GM13976 (cell line): Measurements from ENCODE around the gene CNIH4.

Source experiments
- DNase-seq: peaks from one replicate; pipeline ENCODE4 v3.0.0; 2012; ENCODE audit warnings: low spot score
- in situ Hi-C: fragments of 300-500 bp; cut with MboI; formaldehyde crosslinking; loops from one replicate; pipeline ENCODE4 v1.12.0; 2022; ENCODE audit warnings: low sequenced_read_pairs, mixed read lengths, inconsistent platforms; ENCODE audit not compliant: unreplicated experiment
- TF ChIP-seq, protein P1 (sequence below): IDR thresholded peaks from 2 replicates; pipeline ENCODE4 v1.5.1; 2012; ENCODE audit warnings: borderline replicate concordance, mild to moderate bottlenecking; ENCODE audit not compliant: insufficient read depth; ENCODE audit errors: extremely low read depth, missing control alignments, control extremely low read depth

CNIH4 gene

DNA sequence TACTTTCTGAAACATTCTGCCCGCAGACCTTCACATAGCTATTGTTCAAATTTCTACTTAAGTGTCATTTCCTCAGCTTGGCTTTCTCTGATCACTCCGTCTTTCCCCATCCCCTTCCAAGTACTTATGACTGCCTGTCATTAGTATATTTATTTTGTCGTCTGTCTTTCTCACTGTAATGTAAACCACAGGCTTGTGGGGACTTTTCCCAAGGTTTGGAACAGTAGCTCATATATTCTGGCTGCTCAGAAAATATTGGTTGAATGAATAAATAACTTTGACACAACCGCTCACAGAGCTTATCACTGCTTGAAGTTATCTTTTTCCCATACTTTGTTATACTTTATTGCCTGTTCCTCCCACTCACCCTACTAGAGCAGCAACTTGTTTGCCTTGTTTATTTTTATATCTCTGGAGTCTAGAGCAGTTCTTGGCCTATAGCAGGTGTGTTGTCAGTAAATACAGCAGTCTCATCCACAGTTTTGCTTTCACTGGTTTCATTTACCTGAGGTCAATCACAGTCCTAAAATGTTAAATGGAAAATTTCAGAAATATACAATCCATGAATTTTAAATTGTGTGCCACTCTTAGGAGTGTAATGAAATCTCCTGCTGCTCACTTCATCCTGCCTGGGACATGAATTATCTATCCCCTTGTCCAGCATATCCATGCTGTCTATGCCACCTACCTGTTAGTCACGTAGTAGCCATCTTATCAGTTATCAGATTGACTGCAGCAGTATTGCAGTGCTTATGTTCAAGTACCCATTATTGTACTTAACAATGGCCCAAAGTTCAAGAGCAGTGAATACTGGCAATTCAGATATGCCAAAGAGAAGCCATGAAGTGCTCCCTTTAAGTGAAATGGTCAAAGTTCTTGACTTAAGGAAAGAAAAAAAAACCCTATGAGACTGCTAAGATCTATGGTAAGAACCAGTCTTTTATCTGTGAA is 2.4 kb upstream of the CNIH4 start:
- TF ChIP-seq, protein P1, sequence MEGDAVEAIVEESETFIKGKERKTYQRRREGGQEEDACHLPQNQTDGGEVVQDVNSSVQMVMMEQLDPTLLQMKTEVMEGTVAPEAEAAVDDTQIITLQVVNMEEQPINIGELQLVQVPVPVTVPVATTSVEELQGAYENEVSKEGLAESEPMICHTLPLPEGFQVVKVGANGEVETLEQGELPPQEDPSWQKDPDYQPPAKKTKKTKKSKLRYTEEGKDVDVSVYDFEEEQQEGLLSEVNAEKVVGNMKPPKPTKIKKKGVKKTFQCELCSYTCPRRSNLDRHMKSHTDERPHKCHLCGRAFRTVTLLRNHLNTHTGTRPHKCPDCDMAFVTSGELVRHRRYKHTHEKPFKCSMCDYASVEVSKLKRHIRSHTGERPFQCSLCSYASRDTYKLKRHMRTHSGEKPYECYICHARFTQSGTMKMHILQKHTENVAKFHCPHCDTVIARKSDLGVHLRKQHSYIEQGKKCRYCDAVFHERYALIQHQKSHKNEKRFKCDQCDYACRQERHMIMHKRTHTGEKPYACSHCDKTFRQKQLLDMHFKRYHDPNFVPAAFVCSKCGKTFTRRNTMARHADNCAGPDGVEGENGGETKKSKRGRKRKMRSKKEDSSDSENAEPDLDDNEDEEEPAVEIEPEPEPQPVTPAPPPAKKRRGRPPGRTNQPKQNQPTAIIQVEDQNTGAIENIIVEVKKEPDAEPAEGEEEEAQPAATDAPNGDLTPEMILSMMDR, result no peak
- in situ Hi-C loops, result no loop called here
- no peak for DNase-seq

DNA sequence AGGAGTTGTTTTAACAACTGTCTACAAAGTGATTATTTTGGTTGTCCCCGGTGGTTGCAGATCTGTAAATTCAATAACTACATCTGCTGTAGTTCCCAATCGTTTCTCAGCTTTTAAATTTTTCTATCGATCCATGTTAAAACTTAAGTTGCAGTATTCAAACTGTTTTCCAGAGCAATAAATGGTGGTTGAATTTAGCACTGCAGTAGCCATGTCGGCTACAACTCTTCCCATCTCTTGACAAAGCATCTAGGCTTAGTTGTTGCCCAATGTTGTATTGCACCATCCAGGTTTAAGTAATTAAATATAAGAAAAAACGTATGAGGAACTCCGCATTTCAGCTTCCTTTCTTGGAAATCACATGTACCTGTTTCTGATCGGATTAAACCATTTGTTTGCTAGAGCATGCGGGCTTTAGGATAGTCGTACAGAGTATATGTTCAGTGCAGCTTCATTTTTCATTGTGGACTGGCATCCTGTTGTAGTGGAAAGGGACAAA is 996 bp downstream of the CNIH4 start:
- no peak for DNase-seq
- TF ChIP-seq, protein P1, result no peak
- in situ Hi-C loops, result no loop called here

DNA sequence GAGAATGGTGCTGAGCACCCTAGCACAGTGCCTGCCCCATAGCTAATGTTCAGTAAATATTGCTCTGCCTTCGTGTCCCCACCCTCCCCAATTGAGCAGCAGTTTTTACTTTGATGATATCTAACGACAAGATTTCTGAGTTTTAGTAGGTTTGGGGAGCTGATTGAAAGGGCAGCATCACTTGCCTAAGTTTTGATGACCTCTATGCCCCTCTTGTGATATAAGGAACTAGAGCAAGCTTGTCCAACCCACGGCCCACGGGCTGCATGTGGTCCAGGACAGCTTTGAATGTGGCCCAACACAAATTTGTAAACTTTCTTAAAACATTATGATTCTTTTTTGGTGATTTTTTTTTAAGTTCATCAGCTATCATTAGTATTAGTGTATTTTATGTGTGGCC is 1.6 kb downstream of the CNIH4 start:
- in situ Hi-C loops, result no loop called here
- no peak for DNase-seq
- TF ChIP-seq, protein P1, result no peak

DNA sequence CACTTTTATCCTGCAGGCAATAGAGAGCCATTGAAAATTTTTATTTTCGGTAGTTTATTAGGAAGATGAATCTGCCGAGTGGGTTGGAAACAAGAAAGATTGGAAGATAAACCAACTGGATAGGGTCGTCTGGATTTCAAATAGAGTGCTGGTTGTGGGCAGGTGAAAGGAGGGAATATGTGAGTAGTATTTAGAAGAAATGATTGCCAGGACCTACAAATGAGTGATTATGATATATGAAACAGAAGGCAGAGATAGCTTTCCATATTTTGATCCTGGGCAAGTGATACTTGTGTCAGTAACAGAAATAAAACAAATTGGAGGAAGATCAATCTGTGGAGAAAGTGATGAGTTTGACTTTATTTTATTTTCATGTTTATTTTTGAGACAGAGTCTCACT is 2.5 kb downstream of the CNIH4 start:
- in situ Hi-C loops, result no loop called here

DNA sequence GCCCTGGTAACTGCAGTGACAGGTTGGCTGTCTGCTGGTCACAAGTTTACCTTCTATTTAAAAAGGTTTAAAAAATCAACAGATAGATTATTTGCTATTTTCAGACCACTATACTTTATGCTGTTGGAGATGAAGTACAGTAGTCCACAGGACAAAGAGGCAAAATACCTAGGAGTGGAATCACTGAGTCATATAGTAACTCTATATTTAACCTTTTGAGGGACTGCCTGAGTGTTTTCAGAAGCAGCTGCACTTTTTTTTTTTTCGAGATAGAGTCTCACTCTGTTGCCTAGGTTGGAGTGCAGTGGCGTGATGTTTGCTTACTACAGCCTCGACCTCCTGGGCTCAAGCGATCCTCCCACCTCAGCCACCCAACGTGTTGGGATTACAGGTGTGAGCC is 11.7 kb downstream of the CNIH4 start:
- in situ Hi-C loops, result no loop called here
- DNase-seq, result peak; percentile 50
- TF ChIP-seq, protein P1, result no peak

More for the DNA sequence above, 2.5 kb downstream of the CNIH4 start:
- TF ChIP-seq, protein P1, result no peak
- DNase-seq, result no peak

DNA sequence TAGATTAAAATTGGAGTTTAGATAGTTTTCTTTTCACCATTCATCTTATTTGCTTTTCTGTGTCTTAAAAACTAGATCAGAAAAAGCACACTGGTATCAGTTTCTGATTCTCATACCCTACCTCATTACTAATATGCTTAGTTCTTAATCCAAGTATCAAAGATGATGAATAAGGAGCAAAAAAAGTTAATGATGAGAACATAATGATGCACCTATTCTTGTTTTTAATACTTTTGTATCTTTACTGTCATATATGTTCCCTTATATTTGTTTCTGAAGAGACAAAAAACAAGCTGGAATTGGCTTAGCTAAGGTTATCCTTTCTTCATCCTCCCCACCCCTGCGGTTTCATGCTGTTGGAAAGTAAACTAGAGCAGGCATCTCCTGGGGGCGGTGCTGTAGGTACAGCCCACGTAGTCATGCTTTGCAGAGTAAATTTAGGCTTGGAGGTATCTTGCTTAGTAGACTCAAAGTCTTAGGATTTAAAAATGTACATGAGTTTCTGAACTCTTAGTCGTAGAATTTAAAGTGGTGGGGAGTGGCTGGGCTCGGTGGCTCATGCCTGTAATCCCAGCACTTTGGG is 16.4 kb downstream of the CNIH4 start:
- TF ChIP-seq, protein P1, result no peak
- in situ Hi-C loops, result no loop called here
- DNase-seq, result no peak
